PC-9 (cell line): Measurements from ENCODE around the gene TIFAB.

Experiments
- CTCF ChIP-seq: fragments of 200-600 bp; sonication (generic); conservative IDR thresholded peaks from 2 replicates; pipeline ENCODE4 v1.6.1; 2017; ENCODE audit warnings: mixed run types, antibody characterized with exemption, mild to moderate bottlenecking, moderate library complexity
- EZH2 ChIP-seq: fragments of 200-600 bp; sonication (generic); IDR thresholded peaks from 2 replicates; pipeline ENCODE4 v1.8.0; 2017; ENCODE audit warnings: antibody characterized with exemption, low read depth

- TF ChIP-seq CTCF: no peak
- TF ChIP-seq EZH2: no peak
Observed at GRCh38 chr5:135471726-135472125, 19.6 kb upstream of the TIFAB start.
